WTC11 (cell line): Measurements from ENCODE around the gene KHDC1. TPM values are rescaled to one million over a fixed set of nuclear protein-coding genes. Genes with fewer than 3 reads are reported as not detected.

ENCODE experiments used
- ATAC-seq: fragments of 200-7000 bp; cut with Tn5 transposase; 2 replicates; pipeline ENCODE4 v1.10.0; 2021; ENCODE audit warnings: mild to moderate bottlenecking, moderate library complexity
- CTCF ChIA-PET: fragments of 300-600 bp; sonication (Branson Sonifier 250); formaldehyde crosslinking; loops from one replicate; lab custom pipeline; 2021; ENCODE audit warnings: antibody characterized with exemption; lab: Charles Lee
- POLR2A ChIA-PET: fragments of 350-600 bp; sonication (Branson Sonifier 250); formaldehyde crosslinking; loops from one replicate; lab custom pipeline; 2021; ENCODE audit warnings: antibody characterized with exemption; lab: Charles Lee
- DNase-seq: peaks from one replicate; pipeline ENCODE4 v3.0.0; 2021; ENCODE audit warnings: low spot score
- H3K27ac Mint-ChIP-seq: 2 replicates; pipeline ENCODE4 v1.8.0; 2021; ENCODE audit warnings: mixed read lengths
- H3K27me3 Mint-ChIP-seq: 2 replicates; pipeline ENCODE4 v1.8.0; 2021; ENCODE audit warnings: low read depth, mild to moderate bottlenecking, moderate library complexity, mixed read lengths
- H3K36me3 Mint-ChIP-seq: 2 replicates; pipeline ENCODE4 v1.8.0; 2021; ENCODE audit warnings: mixed read lengths
- H3K4me1 Mint-ChIP-seq: 2 replicates; pipeline ENCODE4 v1.8.0; 2022; ENCODE audit warnings: mixed read lengths
- H3K4me3 Mint-ChIP-seq: 2 replicates; pipeline ENCODE4 v1.8.0; 2021; ENCODE audit warnings: mild to moderate bottlenecking, moderate library complexity, mixed read lengths
- H3K9me3 Mint-ChIP-seq: 2 replicates; pipeline ENCODE4 v1.8.0; 2021; ENCODE audit warnings: mixed read lengths
- CREB1 ChIP-seq: sonication (generic); formaldehyde crosslinking; IDR thresholded peaks from 2 replicates; pipeline ENCODE4 v1.8.0; 2023; ENCODE audit warnings: mild to moderate bottlenecking, missing genetic modification reagents
- FOXJ3 ChIP-seq: sonication (generic); formaldehyde crosslinking; IDR thresholded peaks from 2 replicates; pipeline ENCODE4 v1.9.0; 2021; ENCODE audit warnings: missing genetic modification reagents, mild to moderate bottlenecking, borderline replicate concordance
- FOXK1 ChIP-seq: sonication (generic); formaldehyde crosslinking; IDR thresholded peaks from 2 replicates; pipeline ENCODE4 v1.8.0; 2022; ENCODE audit warnings: mild to moderate bottlenecking, moderate library complexity, missing genetic modification reagents
- GRHL2 ChIP-seq: fragments of 250-450 bp; sonication (Bioruptor Pico); IDR thresholded peaks from 2 replicates; pipeline ENCODE4 v1.8.0; 2022; ENCODE audit warnings: mild to moderate bottlenecking, moderate library complexity; ENCODE audit not compliant: insufficient replicate concordance, severe bottlenecking
- GTF2I ChIP-seq: fragments of 250-450 bp; sonication (Bioruptor Pico); conservative IDR thresholded peaks from 2 replicates; pipeline ENCODE4 v1.4.0; 2021; ENCODE audit warnings: mild to moderate bottlenecking
- MXD4 ChIP-seq: fragments of 250-450 bp; sonication (Bioruptor Pico); IDR thresholded peaks from 2 replicates; pipeline ENCODE4 v1.8.0; 2021; ENCODE audit warnings: mild to moderate bottlenecking, moderate library complexity, borderline replicate concordance
- NFYB ChIP-seq: sonication (generic); formaldehyde crosslinking; conservative IDR thresholded peaks from 2 replicates; pipeline ENCODE4 v1.8.0; 2022; ENCODE audit warnings: low read depth, missing genetic modification reagents
- SOX15 ChIP-seq: fragments of 250-450 bp; sonication (Bioruptor Pico); IDR thresholded peaks from 2 replicates; pipeline ENCODE4 v1.9.0; 2021; ENCODE audit warnings: mild to moderate bottlenecking
- TCF7 ChIP-seq: sonication (generic); formaldehyde crosslinking; IDR thresholded peaks from 2 replicates; pipeline ENCODE4 v1.8.0; 2022; ENCODE audit warnings: mild to moderate bottlenecking, low read depth, missing genetic modification reagents, moderate library complexity
- TEAD1 ChIP-seq: sonication (generic); formaldehyde crosslinking; IDR thresholded peaks from 2 replicates; pipeline ENCODE4 v1.8.0; 2022; ENCODE audit warnings: mild to moderate bottlenecking, missing genetic modification reagents
- TEAD4 ChIP-seq: sonication (generic); formaldehyde crosslinking; IDR thresholded peaks from 2 replicates; pipeline ENCODE4 v1.8.0; 2022; ENCODE audit warnings: mild to moderate bottlenecking, missing genetic modification reagents
- ZBTB21 ChIP-seq: sonication (generic); formaldehyde crosslinking; IDR thresholded peaks from 2 replicates; pipeline ENCODE4 v1.8.1; 2023; ENCODE audit warnings: mild to moderate bottlenecking, missing genetic modification reagents, borderline replicate concordance
- ZNF317 ChIP-seq: sonication (generic); formaldehyde crosslinking; IDR thresholded peaks from 2 replicates; pipeline ENCODE4 v1.8.1; 2023; ENCODE audit warnings: low read depth, mild to moderate bottlenecking, moderate library complexity, missing genetic modification reagents, borderline replicate concordance
- total RNA-seq: library from RNA; stranded (reverse); gene quantifications from 3 replicates; pipeline ENCODE4 v1.2.3, GENCODE V29; 2021
- TF ChIP-seq, protein P1 (sequence below): sonication (generic); formaldehyde crosslinking; IDR thresholded peaks from 2 replicates; pipeline ENCODE4 v1.8.1; 2022; ENCODE audit warnings: mild to moderate bottlenecking, moderate library complexity, missing genetic modification reagents
- TF ChIP-seq, protein P2 (sequence below): fragments of 250-450 bp; sonication (Bioruptor Pico); IDR thresholded peaks from 2 replicates; pipeline ENCODE4 v1.9.0; 2021; ENCODE audit warnings: mild to moderate bottlenecking, borderline replicate concordance
- TF ChIP-seq, protein P3 (sequence below): sonication (generic); formaldehyde crosslinking; IDR thresholded peaks from 2 replicates; pipeline ENCODE4 v1.8.0; 2022; ENCODE audit warnings: mild to moderate bottlenecking, missing genetic modification reagents
- TF ChIP-seq, protein P4 (sequence below): sonication (generic); formaldehyde crosslinking; IDR thresholded peaks from 2 replicates; pipeline ENCODE4 v1.8.0; 2022; ENCODE audit warnings: mild to moderate bottlenecking, missing genetic modification reagents
- TF ChIP-seq, protein P5 (sequence below): fragments of 200-600 bp; IDR thresholded peaks from 2 replicates; pipeline ENCODE4 v1.8.0; 2022; ENCODE audit warnings: antibody characterized with exemption
- TF ChIP-seq, protein P6 (sequence below): fragments of 250-450 bp; sonication (Bioruptor Pico); IDR thresholded peaks from 2 replicates; pipeline ENCODE4 v1.9.0; 2021; ENCODE audit warnings: mild to moderate bottlenecking
- TF ChIP-seq, protein P7 (sequence below): sonication (generic); formaldehyde crosslinking; IDR thresholded peaks from 2 replicates; pipeline ENCODE4 v1.8.0; 2022; ENCODE audit warnings: mild to moderate bottlenecking, missing genetic modification reagents
- TF ChIP-seq, protein P8 (sequence below): sonication (generic); formaldehyde crosslinking; IDR thresholded peaks from 2 replicates; pipeline ENCODE4 v1.8.1; 2023; ENCODE audit warnings: mild to moderate bottlenecking, missing genetic modification reagents, moderate library complexity

KHDC1 gene
- total RNA-seq, 1 experiment from 2014 or later: 8.9 TPM

DNA sequence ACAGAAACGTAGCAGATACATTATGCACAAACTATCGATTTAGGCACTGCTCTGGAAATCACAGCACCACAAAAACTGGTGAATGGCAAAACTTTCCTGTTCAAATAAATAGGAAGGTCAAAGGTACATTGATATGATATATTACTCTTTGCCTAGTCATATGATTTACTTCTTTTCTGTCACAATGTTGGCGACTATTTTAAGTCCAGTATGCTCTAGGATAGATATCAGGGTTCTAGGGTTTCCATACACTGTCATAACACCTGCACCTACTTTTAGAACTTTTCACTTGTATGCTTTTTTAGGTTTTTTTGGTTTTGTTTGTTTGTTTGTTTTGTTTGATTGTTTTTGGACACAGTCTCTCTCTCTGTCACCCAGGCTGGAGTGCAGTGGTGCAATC is 62.7 kb downstream of the KHDC1 start (continued):
- TF ChIP-seq TEAD1 (CRISPR knock-in tag): no peak
- TF ChIP-seq, protein P1, sequence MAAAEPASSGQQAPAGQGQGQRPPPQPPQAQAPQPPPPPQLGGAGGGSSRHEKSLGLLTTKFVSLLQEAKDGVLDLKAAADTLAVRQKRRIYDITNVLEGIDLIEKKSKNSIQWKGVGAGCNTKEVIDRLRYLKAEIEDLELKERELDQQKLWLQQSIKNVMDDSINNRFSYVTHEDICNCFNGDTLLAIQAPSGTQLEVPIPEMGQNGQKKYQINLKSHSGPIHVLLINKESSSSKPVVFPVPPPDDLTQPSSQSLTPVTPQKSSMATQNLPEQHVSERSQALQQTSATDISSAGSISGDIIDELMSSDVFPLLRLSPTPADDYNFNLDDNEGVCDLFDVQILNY (CRISPR knock-in tag): no peak
- TF ChIP-seq CREB1: no peak
- TF ChIP-seq FOXJ3 (CRISPR knock-in tag): no peak
- TF ChIP-seq FOXK1 (CRISPR knock-in tag): no peak
- TF ChIP-seq, protein P2, sequence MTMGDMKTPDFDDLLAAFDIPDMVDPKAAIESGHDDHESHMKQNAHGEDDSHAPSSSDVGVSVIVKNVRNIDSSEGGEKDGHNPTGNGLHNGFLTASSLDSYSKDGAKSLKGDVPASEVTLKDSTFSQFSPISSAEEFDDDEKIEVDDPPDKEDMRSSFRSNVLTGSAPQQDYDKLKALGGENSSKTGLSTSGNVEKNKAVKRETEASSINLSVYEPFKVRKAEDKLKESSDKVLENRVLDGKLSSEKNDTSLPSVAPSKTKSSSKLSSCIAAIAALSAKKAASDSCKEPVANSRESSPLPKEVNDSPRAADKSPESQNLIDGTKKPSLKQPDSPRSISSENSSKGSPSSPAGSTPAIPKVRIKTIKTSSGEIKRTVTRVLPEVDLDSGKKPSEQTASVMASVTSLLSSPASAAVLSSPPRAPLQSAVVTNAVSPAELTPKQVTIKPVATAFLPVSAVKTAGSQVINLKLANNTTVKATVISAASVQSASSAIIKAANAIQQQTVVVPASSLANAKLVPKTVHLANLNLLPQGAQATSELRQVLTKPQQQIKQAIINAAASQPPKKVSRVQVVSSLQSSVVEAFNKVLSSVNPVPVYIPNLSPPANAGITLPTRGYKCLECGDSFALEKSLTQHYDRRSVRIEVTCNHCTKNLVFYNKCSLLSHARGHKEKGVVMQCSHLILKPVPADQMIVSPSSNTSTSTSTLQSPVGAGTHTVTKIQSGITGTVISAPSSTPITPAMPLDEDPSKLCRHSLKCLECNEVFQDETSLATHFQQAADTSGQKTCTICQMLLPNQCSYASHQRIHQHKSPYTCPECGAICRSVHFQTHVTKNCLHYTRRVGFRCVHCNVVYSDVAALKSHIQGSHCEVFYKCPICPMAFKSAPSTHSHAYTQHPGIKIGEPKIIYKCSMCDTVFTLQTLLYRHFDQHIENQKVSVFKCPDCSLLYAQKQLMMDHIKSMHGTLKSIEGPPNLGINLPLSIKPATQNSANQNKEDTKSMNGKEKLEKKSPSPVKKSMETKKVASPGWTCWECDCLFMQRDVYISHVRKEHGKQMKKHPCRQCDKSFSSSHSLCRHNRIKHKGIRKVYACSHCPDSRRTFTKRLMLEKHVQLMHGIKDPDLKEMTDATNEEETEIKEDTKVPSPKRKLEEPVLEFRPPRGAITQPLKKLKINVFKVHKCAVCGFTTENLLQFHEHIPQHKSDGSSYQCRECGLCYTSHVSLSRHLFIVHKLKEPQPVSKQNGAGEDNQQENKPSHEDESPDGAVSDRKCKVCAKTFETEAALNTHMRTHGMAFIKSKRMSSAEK: no peak

DNA sequence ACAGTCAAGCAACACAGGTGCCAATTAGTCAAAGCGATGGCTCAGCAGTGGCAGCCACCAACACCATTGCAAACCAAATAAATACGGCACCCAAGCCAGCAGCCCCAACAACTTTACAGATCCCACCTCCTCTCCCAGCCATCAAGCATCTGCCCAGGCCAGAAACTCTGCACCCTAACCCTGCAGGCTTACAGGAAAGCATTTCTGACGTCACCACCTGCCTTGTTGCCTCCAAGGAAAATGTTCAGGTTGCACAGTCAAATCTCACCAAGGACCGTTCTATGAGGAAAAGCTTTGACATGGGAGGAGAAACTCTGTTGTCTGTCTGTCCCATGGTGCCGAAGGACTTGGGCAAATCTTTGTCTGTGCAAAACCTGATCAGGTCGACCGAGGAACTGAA is 68.3 kb downstream of the KHDC1 start:
- H3K4me3 Mint-ChIP-seq: no peak overlapping the region
- H3K36me3 Mint-ChIP-seq: no peaks in the 10 kb centered on the region
- CTCF ChIA-PET: no interaction called here
- POLR2A ChIA-PET: no interaction called here
- no peak for DNase-seq
- no peaks in the 10 kb centered on the region for H3K27me3 Mint-ChIP-seq
- ATAC-seq: no peak
- peaks cover 30% of the 10 kb centered on the region for H3K4me1 Mint-ChIP-seq
- no peaks in the 10 kb centered on the region for H3K9me3 Mint-ChIP-seq
- TF ChIP-seq, protein P3, sequence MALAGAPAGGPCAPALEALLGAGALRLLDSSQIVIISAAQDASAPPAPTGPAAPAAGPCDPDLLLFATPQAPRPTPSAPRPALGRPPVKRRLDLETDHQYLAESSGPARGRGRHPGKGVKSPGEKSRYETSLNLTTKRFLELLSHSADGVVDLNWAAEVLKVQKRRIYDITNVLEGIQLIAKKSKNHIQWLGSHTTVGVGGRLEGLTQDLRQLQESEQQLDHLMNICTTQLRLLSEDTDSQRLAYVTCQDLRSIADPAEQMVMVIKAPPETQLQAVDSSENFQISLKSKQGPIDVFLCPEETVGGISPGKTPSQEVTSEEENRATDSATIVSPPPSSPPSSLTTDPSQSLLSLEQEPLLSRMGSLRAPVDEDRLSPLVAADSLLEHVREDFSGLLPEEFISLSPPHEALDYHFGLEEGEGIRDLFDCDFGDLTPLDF (CRISPR knock-in tag): no peak
- TF ChIP-seq SOX15 (CRISPR knock-in tag) (no peak), TCF7 (CRISPR knock-in tag) (no peak), ZNF317 (CRISPR knock-in tag) (no peak), GRHL2 (CRISPR knock-in tag) (no peak), CREB1 (no peak), MXD4 (CRISPR knock-in tag) (no peak), GTF2I (CRISPR knock-in tag) (no peak), TEAD4 (no peak), ZBTB21 (CRISPR knock-in tag) (no peak), NFYB (CRISPR knock-in tag) (no peak)
- TF ChIP-seq, protein P4, sequence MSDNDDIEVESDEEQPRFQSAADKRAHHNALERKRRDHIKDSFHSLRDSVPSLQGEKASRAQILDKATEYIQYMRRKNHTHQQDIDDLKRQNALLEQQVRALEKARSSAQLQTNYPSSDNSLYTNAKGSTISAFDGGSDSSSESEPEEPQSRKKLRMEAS (CRISPR knock-in tag): no peak
- TF ChIP-seq, protein P5, sequence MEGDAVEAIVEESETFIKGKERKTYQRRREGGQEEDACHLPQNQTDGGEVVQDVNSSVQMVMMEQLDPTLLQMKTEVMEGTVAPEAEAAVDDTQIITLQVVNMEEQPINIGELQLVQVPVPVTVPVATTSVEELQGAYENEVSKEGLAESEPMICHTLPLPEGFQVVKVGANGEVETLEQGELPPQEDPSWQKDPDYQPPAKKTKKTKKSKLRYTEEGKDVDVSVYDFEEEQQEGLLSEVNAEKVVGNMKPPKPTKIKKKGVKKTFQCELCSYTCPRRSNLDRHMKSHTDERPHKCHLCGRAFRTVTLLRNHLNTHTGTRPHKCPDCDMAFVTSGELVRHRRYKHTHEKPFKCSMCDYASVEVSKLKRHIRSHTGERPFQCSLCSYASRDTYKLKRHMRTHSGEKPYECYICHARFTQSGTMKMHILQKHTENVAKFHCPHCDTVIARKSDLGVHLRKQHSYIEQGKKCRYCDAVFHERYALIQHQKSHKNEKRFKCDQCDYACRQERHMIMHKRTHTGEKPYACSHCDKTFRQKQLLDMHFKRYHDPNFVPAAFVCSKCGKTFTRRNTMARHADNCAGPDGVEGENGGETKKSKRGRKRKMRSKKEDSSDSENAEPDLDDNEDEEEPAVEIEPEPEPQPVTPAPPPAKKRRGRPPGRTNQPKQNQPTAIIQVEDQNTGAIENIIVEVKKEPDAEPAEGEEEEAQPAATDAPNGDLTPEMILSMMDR: no peak
- TF ChIP-seq, protein P6, sequence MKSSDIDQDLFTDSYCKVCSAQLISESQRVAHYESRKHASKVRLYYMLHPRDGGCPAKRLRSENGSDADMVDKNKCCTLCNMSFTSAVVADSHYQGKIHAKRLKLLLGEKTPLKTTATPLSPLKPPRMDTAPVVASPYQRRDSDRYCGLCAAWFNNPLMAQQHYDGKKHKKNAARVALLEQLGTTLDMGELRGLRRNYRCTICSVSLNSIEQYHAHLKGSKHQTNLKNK (CRISPR knock-in tag): no peak
- TF ChIP-seq, protein P7, sequence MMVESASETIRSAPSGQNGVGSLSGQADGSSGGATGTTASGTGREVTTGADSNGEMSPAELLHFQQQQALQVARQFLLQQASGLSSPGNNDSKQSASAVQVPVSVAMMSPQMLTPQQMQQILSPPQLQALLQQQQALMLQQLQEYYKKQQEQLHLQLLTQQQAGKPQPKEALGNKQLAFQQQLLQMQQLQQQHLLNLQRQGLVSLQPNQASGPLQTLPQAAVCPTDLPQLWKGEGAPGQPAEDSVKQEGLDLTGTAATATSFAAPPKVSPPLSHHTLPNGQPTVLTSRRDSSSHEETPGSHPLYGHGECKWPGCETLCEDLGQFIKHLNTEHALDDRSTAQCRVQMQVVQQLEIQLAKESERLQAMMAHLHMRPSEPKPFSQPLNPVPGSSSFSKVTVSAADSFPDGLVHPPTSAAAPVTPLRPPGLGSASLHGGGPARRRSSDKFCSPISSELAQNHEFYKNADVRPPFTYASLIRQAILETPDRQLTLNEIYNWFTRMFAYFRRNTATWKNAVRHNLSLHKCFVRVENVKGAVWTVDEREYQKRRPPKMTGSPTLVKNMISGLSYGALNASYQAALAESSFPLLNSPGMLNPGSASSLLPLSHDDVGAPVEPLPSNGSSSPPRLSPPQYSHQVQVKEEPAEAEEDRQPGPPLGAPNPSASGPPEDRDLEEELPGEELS: no peak
- TF ChIP-seq, protein P8, sequence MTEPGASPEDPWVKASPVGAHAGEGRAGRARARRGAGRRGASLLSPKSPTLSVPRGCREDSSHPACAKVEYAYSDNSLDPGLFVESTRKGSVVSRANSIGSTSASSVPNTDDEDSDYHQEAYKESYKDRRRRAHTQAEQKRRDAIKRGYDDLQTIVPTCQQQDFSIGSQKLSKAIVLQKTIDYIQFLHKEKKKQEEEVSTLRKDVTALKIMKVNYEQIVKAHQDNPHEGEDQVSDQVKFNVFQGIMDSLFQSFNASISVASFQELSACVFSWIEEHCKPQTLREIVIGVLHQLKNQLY (CRISPR knock-in tag): no peak
- H3K27ac Mint-ChIP-seq: no peak overlapping the region
